Hepatocyte (in vitro differentiated cells): ENCODE measurements around the gene PYROXD2. TPM values are rescaled to one million over a fixed set of nuclear protein-coding genes. Genes with fewer than 3 reads are reported as not detected.

Experiments used
- DNase-seq: peaks from one replicate; pipeline ENCODE4 v3.0.0-alpha.2; 2016; ENCODE audit warnings: low spot score
- H2AFZ ChIP-seq: fragments of 200-600 bp; sonication (generic); 2 replicates; pipeline ENCODE4 v1.6.0; 2016; ENCODE audit warnings: antibody characterized with exemption, mild to moderate bottlenecking
- H3K27ac ChIP-seq: fragments of 200-600 bp; sonication (generic); 2 replicates; pipeline ENCODE4 v1.5.1; 2016; ENCODE audit warnings: mild to moderate bottlenecking
- H3K27me3 ChIP-seq: fragments of 200-600 bp; sonication (generic); 2 replicates; pipeline ENCODE4 v1.6.1; 2016
- H3K36me3 ChIP-seq: fragments of 200-600 bp; sonication (generic); replicated peaks from 2 replicates; pipeline ENCODE4 v1.5.1; 2016; ENCODE audit warnings: low read depth; ENCODE audit not compliant: insufficient read depth
- H3K4me1 ChIP-seq: fragments of 200-600 bp; sonication (generic); 2 replicates; pipeline ENCODE4 v1.5.1; 2016; ENCODE audit warnings: mild to moderate bottlenecking, moderate library complexity; ENCODE audit not compliant: insufficient read depth
- H3K4me2 ChIP-seq: fragments of 200-600 bp; sonication (generic); 2 replicates; pipeline ENCODE4 v1.6.0; 2016
- H3K4me3 ChIP-seq: fragments of 200-600 bp; sonication (generic); 2 replicates; pipeline ENCODE4 v1.5.1; 2016; ENCODE audit warnings: mild to moderate bottlenecking
- H3K79me2 ChIP-seq: fragments of 200-600 bp; sonication (generic); 2 replicates; pipeline ENCODE4 v1.6.0; 2017; ENCODE audit warnings: mild to moderate bottlenecking
- H3K9me2 ChIP-seq: fragments of 200-600 bp; sonication (generic); replicated peaks from 2 replicates; pipeline ENCODE4 v1.6.0; 2017; ENCODE audit warnings: mild to moderate bottlenecking; ENCODE audit not compliant: insufficient read depth
- H3K9me3 ChIP-seq: fragments of 200-600 bp; sonication (generic); 2 replicates; pipeline ENCODE4 v1.5.1; 2016; ENCODE audit warnings: low read depth, mild to moderate bottlenecking
- H4K20me1 ChIP-seq: fragments of 200-600 bp; sonication (generic); 2 replicates; pipeline ENCODE4 v1.6.0; 2016; ENCODE audit warnings: mild to moderate bottlenecking; ENCODE audit not compliant: insufficient read depth, poor library complexity, severe bottlenecking
- EZH2 ChIP-seq: fragments of 200-600 bp; sonication (generic); IDR thresholded peaks from 2 replicates; pipeline ENCODE4 v1.6.1; 2016; ENCODE audit warnings: antibody characterized with exemption, mild to moderate bottlenecking, borderline replicate concordance
- EZH2phosphoT487 ChIP-seq: fragments of 200-600 bp; sonication (generic); IDR thresholded peaks from one replicate; pipeline ENCODE4 v1.6.1; 2018; ENCODE audit warnings: antibody characterized with exemption, mild to moderate bottlenecking, low read depth, moderate library complexity; ENCODE audit not compliant: unreplicated experiment, severe bottlenecking
- WGBS: methylation state at CpG from one replicate; pipeline ENCODE4 v1.1.6; 2016; ENCODE audit warnings: low lambda C conversion rate; ENCODE audit errors: missing lambda C conversion rate; 5-methylcytosine and 5-hydroxymethylcytosine counted together
- polyA plus RNA-seq: library from polyadenylated mRNA; unstranded; fragments of >200 nt; fragmentation: Nextera tagmentation; extraction: Ambion mirVana; gene quantifications from 2 replicates; pipeline ENCODE4 v1.2.1, GENCODE V29; 2016
- total RNA-seq: library from RNA; depleted of rRNA; stranded (reverse); fragments of >200 nt; gene quantifications from 2 replicates; pipeline ENCODE4 v1.2.3, GENCODE V29; 2014
- TF ChIP-seq, protein P1 (sequence below): fragments of 200-600 bp; sonication (generic); IDR thresholded peaks from 2 replicates; pipeline ENCODE4 v1.5.1; 2016; ENCODE audit warnings: antibody characterized with exemption, mild to moderate bottlenecking; ENCODE audit not compliant: poor library complexity

The PYROXD2 gene
- total and polyA plus RNA-seq, 2 experiments from 2014 or later: 9.7 to 11.6 TPM

- Histone ChIP-seq H3K4me2 (peak overlapping the region; percentile 81), H3K4me1 (peaks cover 17% of the 10 kb centered on the region), H3K27ac (peak overlapping the region; percentile 82), H3K4me3 (no peak overlapping the region), H2AFZ (no peak overlapping the region), H3K9me2 (no peaks in the 10 kb centered on the region), H3K27me3 (no peaks in the 10 kb centered on the region), H3K9me3 (no peaks in the 10 kb centered on the region), H3K36me3 (no peaks in the 10 kb centered on the region), H3K79me2 (peaks cover 5% of the 10 kb centered on the region), H4K20me1 (no peaks in the 10 kb centered on the region)
- TF ChIP-seq EZH2: no peak
- no peak for DNase-seq
- WGBS: 69% methylated on average over 8 of the region's 8 CpGs
Measured at GRCh38 chr10:98415731-98416119, 743 bp upstream of the PYROXD2 start.

DNA sequence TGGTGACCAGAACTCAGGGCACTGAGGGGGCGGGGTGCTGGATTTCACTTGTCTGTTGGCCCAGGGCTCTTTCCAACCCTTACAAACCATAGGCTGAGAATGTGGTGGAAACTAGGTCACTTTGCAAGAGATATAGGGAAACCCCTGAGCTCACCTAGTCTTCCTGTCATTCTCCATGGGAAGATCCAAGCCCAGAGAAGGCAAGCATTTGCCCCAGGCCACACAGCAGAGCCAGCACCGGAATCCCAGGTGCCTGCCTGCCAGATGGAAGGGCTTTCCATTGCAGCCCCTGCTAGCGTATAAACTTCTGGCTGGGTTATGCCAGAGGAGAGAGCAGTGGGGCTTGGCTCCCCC is 427 bp downstream of the PYROXD2 start:
- Histone ChIP-seq H3K4me2 (peak overlapping the region; percentile 81), H3K27me3 (no peaks in the 10 kb centered on the region), H2AFZ (peak overlapping the region; percentile 53), H3K36me3 (no peaks in the 10 kb centered on the region), H3K4me1 (peaks cover 17% of the 10 kb centered on the region), H4K20me1 (no peaks in the 10 kb centered on the region), H3K9me2 (no peaks in the 10 kb centered on the region), H3K79me2 (peaks cover 5% of the 10 kb centered on the region), H3K4me3 (peak overlapping the region; percentile 33), H3K27ac (peak overlapping the region; percentile 82), H3K9me3 (no peaks in the 10 kb centered on the region)
- 67% methylated on average over 3 of the region's 3 CpGs for WGBS
- no peak for DNase-seq
- TF ChIP-seq, protein P1, sequence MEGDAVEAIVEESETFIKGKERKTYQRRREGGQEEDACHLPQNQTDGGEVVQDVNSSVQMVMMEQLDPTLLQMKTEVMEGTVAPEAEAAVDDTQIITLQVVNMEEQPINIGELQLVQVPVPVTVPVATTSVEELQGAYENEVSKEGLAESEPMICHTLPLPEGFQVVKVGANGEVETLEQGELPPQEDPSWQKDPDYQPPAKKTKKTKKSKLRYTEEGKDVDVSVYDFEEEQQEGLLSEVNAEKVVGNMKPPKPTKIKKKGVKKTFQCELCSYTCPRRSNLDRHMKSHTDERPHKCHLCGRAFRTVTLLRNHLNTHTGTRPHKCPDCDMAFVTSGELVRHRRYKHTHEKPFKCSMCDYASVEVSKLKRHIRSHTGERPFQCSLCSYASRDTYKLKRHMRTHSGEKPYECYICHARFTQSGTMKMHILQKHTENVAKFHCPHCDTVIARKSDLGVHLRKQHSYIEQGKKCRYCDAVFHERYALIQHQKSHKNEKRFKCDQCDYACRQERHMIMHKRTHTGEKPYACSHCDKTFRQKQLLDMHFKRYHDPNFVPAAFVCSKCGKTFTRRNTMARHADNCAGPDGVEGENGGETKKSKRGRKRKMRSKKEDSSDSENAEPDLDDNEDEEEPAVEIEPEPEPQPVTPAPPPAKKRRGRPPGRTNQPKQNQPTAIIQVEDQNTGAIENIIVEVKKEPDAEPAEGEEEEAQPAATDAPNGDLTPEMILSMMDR: no peak
- TF ChIP-seq EZH2 (no peak), EZH2phosphoT487 (no peak)

- TF ChIP-seq EZH2 (no peak), EZH2phosphoT487 (no peak)
- TF ChIP-seq, protein P1: no peak
- Histone ChIP-seq H3K4me3 (no peak overlapping the region), H3K4me1 (peaks cover 17% of the 10 kb centered on the region), H4K20me1 (no peaks in the 10 kb centered on the region), H3K9me3 (no peaks in the 10 kb centered on the region), H3K27ac (no peak overlapping the region), H3K79me2 (peaks cover 5% of the 10 kb centered on the region), H2AFZ (no peak overlapping the region), H3K4me2 (no peak overlapping the region), H3K27me3 (no peaks in the 10 kb centered on the region), H3K9me2 (no peaks in the 10 kb centered on the region), H3K36me3 (no peaks in the 10 kb centered on the region)
- WGBS: 83% methylated on average over 1 of the region's 1 CpG
- DNase-seq: no peak
Measured at GRCh38 chr10:98411768-98412167, 3.2 kb downstream of the PYROXD2 start.

- Histone ChIP-seq H3K27ac (no peak overlapping the region), H2AFZ (no peak overlapping the region), H3K4me2 (no peak overlapping the region), H3K79me2 (peaks cover 5% of the 10 kb centered on the region), H3K36me3 (no peaks in the 10 kb centered on the region), H3K4me1 (peaks cover 17% of the 10 kb centered on the region), H4K20me1 (no peaks in the 10 kb centered on the region), H3K4me3 (no peak overlapping the region), H3K9me3 (no peaks in the 10 kb centered on the region), H3K27me3 (no peaks in the 10 kb centered on the region), H3K9me2 (no peaks in the 10 kb centered on the region)
- no peak for DNase-seq
- WGBS: 97% methylated on average over 11 of the region's 11 CpGs
- TF ChIP-seq EZH2 (no peak), EZH2phosphoT487 (no peak)
- TF ChIP-seq, protein P1: no peak
Measured at GRCh38 chr10:98411166-98411565, 3.8 kb downstream of the PYROXD2 start.
